HG02870 (cell line): Measurements from ENCODE around the gene CPSF6.
"Not testable (repeated sequence)": the region's sequence is repeated elsewhere in the genome, so short reads cannot be mapped to it uniquely, and the experiment has no call there.

Source experiments
- ATAC-seq: cut with Tn5 transposase; IDR thresholded peaks from one replicate; pipeline ENCODE4 v1.9.1; 2021; ENCODE audit warnings: mild to moderate bottlenecking, moderate library complexity; ENCODE audit not compliant: unreplicated experiment

CPSF6 gene

DNA sequence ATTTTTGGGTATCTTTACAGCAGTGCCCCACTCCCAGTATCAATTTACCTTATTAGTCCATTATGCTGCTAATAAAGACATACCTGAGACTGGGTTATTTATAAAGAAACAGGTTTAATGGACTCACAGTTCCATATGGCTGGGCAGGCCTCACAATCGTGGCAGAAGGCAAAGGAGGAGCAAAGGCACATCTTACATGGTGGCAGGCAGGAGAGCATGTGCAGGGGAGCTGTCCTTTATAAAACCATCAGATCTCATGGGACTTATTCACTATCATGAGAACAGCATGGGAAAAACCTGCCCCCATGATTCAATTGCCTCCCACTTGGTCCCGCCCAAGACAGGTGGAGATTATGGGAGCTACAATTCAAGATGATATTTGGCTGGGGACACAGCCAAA is 77.9 kb downstream of the CPSF6 start:
- ATAC-seq = not testable (repeated sequence)

DNA sequence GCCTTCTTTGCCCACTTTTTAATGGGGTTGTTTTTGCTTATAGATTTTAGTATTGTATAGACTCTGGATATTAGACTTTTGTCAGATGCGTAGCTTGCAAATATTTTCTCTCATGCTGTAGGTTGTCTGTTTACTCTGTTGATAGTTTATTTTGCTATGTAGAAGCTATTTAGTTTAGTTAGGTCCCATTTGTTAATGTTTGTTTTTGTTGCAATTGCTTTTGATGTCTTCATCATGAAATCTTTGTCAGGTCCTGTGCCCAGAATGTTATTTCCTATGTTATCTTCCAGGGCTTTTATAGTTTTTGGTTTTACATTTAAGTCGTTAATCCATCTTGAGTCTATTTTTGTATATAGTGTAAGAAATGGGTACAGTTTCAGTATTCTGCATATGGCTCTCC is 78.9 kb downstream of the CPSF6 start:
- no peak for ATAC-seq

DNA sequence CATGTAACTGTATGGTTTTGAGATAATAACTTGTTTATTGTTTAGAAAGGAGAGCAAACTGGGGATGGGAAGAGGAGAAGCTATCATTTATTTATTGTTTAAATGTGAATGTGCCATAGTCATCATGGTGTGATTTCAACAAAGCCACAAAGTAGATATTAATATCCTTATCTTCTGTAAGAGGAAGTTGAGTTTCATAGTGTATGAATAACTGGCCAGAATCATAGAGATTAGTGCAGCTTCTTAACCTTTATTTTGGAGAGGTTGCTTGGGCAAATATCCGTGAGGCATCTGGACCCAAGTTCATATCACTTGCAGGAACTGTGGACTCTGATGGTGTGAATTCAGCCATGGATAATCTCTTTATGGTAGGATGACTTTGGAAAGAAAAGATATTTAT is 82.0 kb downstream of the CPSF6 start:
- no peak for ATAC-seq
